HepG2 (cell line): ENCODE data around the gene YY1AP1. TPM values are rescaled to one million over a fixed set of nuclear protein-coding genes. Genes with fewer than 3 reads are reported as not detected.
A peak's percentile ranks its signal among the peaks of the same experiment; 100 is the strongest.

Source experiments
- ARID2 ChIP-seq: sonication (generic); formaldehyde crosslinking; IDR thresholded peaks from 2 replicates; pipeline ENCODE4 v1.8.1; 2022; ENCODE audit warnings: mild to moderate bottlenecking, missing genetic modification reagents, borderline replicate concordance
- FOXC1 ChIP-seq: sonication (generic); formaldehyde crosslinking; IDR thresholded peaks from 2 replicates; pipeline ENCODE4 v1.8.0; 2022; ENCODE audit warnings: mild to moderate bottlenecking, missing genetic modification reagents, borderline replicate concordance
- GATAD1 ChIP-seq: IDR thresholded peaks from 2 replicates; pipeline ENCODE4 v1.6.1; 2016; ENCODE audit warnings: missing genetic modification reagents, missing compliant biosample characterization
- HNF1B ChIP-seq: sonication (generic); formaldehyde crosslinking; IDR thresholded peaks from 2 replicates; pipeline ENCODE4 v1.5.1; 2020; ENCODE audit warnings: mild to moderate bottlenecking, moderate library complexity, missing genetic modification reagents
- HNRNPLL ChIP-seq: fragments of 200-400 bp; formaldehyde crosslinking; IDR thresholded peaks from 2 replicates; pipeline ENCODE4 v1.6.1; 2017; ENCODE audit warnings: mild to moderate bottlenecking, low read depth, low read length; ENCODE audit not compliant: poor library complexity, severe bottlenecking
- KLF11 ChIP-seq: IDR thresholded peaks from 2 replicates; pipeline ENCODE4 v1.6.1; 2016; ENCODE audit warnings: missing compliant biosample characterization
- KLF16 ChIP-seq, 2 experiments: sonication (generic) in 1 of 2; formaldehyde crosslinking in 1 of 2; IDR thresholded peaks; 2 replicates each; pipeline versions ENCODE4 v1.6.1 to v1.8.0; 2016 to 2023; ENCODE audit warnings: missing genetic modification reagents in 2 of 2, missing compliant biosample characterization in 1 of 2
- MXD4 ChIP-seq: IDR thresholded peaks from 2 replicates; pipeline ENCODE4 v1.6.1; 2016; ENCODE audit warnings: mild to moderate bottlenecking, missing biosample characterization, missing genetic modification reagents
- MXI1 ChIP-seq: IDR thresholded peaks from 3 replicates; pipeline ENCODE4 v1.6.1; 2012; ENCODE audit warnings: low read depth, low read length, inconsistent platforms, borderline replicate concordance
- NFYC ChIP-seq: IDR thresholded peaks from 2 replicates; pipeline ENCODE4 v1.6.1; 2016; ENCODE audit warnings: missing genetic modification reagents, missing compliant biosample characterization
- PBX2 ChIP-seq: IDR thresholded peaks from 2 replicates; pipeline ENCODE4 v1.6.1; 2016; ENCODE audit warnings: control low read depth
- REL ChIP-seq: sonication (generic); formaldehyde crosslinking; conservative IDR thresholded peaks from 2 replicates; pipeline ENCODE4 v1.8.0; 2022; ENCODE audit warnings: mild to moderate bottlenecking, missing genetic modification reagents, moderate library complexity
- SCMH1 ChIP-seq: sonication (generic); formaldehyde crosslinking; IDR thresholded peaks from 2 replicates; pipeline ENCODE4 v1.9.0; 2021; ENCODE audit warnings: missing genetic modification reagents, mild to moderate bottlenecking, borderline replicate concordance
- SPEN ChIP-seq: sonication (generic); formaldehyde crosslinking; IDR thresholded peaks from 2 replicates; pipeline ENCODE4 v1.5.1; 2020; ENCODE audit warnings: low read depth, mild to moderate bottlenecking, missing genetic modification reagents
- SUZ12 ChIP-seq: fragments of 150-350 bp; IDR thresholded peaks from 2 replicates; pipeline ENCODE4 v1.6.1; 2014; ENCODE audit warnings: low read depth, low read length
- TAF1 ChIP-seq: sonication (generic); formaldehyde crosslinking; IDR thresholded peaks from 2 replicates; pipeline ENCODE4 v1.4.0; 2020; ENCODE audit warnings: missing genetic modification reagents
- TCF12 ChIP-seq, 2 experiments: fragments of 450-650 bp in 1 of 2; sonication (generic) in 1 of 2; formaldehyde crosslinking in 1 of 2; IDR thresholded peaks; 2 replicates each; pipeline versions ENCODE4 v1.6.1 to v1.8.0; 2017 to 2022; ENCODE audit warnings: antibody characterized with exemption in 1 of 2, mild to moderate bottlenecking in 1 of 2, missing genetic modification reagents in 1 of 2, moderate library complexity in 1 of 2
- THYN1 ChIP-seq: sonication (generic); formaldehyde crosslinking; IDR thresholded peaks from 2 replicates; pipeline ENCODE4 v1.8.1; 2023; ENCODE audit warnings: low read depth, mild to moderate bottlenecking, moderate library complexity, missing genetic modification reagents, borderline replicate concordance
- XRCC5 ChIP-seq: fragments of 200-400 bp; formaldehyde crosslinking; optimal IDR thresholded peaks from 2 replicates; pipeline ENCODE3; 2017; ENCODE audit warnings: mild to moderate bottlenecking, low read length
- ZFP91 ChIP-seq: sonication (generic); formaldehyde crosslinking; IDR thresholded peaks from 2 replicates; pipeline ENCODE4 v1.9.0; 2022; ENCODE audit warnings: missing genetic modification reagents, mild to moderate bottlenecking, borderline replicate concordance
- ZIK1 ChIP-seq: sonication (generic); formaldehyde crosslinking; IDR thresholded peaks from 2 replicates; pipeline ENCODE4 v1.5.0; 2020; ENCODE audit warnings: mild to moderate bottlenecking, low read depth, missing genetic modification reagents, borderline replicate concordance
- ZNF335 ChIP-seq: sonication (generic); formaldehyde crosslinking; IDR thresholded peaks from 2 replicates; pipeline ENCODE4 v1.4.0; 2020; ENCODE audit warnings: missing genetic modification reagents
- ZNF777 ChIP-seq: sonication (generic); formaldehyde crosslinking; IDR thresholded peaks from 2 replicates; pipeline ENCODE4 v1.4.0; 2020; ENCODE audit warnings: missing genetic modification reagents
- polyA plus RNA-seq, 8 experiments: library from polyadenylated mRNA; depleted of rRNA in 3 of 8; stranded (reverse) in 7 of 8; unstranded in 1 of 8; fragments of >200 nt; fragmentation: Illumina TruSeq in 4 of 8; extraction: Trizol in 4 of 8; gene quantifications; 2 replicates each; pipeline versions ENCODE4 v1.2.1 to v1.2.3, GENCODE V29; 2011 to 2016; ENCODE audit warnings: low read depth in 4 of 8, missing spikeins in 1 of 8, mixed read lengths in 1 of 8; ENCODE audit not compliant: insufficient read depth in 1 of 8
- total RNA-seq, 5 experiments: library from RNA; depleted of rRNA; stranded (reverse); fragments of >200 nt; fragmentation: Illumina TruSeq; extraction: Trizol; gene quantifications; 2 replicates each; pipeline ENCODE4 v1.2.3, GENCODE V29; 2016; ENCODE audit warnings: low read depth in 1 of 5
- TF ChIP-seq, protein P1 (sequence below): IDR thresholded peaks from 2 replicates; pipeline ENCODE4 v1.6.1; 2016; ENCODE audit warnings: missing compliant biosample characterization, missing genetic modification reagents, borderline replicate concordance

Gene YY1AP1
- total and polyA plus RNA-seq, 2 of the 13 experiments (the other 11 are each of a cell fraction or from before 2014, with no cell fraction given), result 28.5 to 69.4 TPM

GRCh38 chr1:155609515-155610256 is 78.9 kb downstream of the YY1AP1 start, which contains the start of gene MSTO1 (continued):
- no peak for TF ChIP-seq ARID2 (CRISPR knock-in tag)
- TF ChIP-seq, protein P1, sequence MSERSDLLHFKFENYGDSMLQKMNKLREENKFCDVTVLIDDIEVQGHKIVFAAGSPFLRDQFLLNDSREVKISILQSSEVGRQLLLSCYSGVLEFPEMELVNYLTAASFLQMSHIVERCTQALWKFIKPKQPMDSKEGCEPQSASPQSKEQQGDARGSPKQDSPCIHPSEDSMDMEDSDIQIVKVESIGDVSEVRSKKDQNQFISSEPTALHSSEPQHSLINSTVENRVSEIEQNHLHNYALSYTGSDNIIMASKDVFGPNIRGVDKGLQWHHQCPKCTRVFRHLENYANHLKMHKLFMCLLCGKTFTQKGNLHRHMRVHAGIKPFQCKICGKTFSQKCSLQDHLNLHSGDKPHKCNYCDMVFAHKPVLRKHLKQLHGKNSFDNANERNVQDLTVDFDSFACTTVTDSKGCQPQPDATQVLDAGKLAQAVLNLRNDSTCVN (CRISPR knock-in tag), result no peak
- no peak; the same call in 1 of the 2 replicates for TF ChIP-seq FOXC1 (CRISPR knock-in tag)
- TF ChIP-seq MXI1, result peak; percentile 95; the same call in 2 of the 3 replicates
- TF ChIP-seq MXD4 (CRISPR knock-in tag), result peak; percentile 94
- TF ChIP-seq GATAD1 (CRISPR knock-in tag), result peak; percentile 82
- TF ChIP-seq ZNF335 (CRISPR knock-in tag), result peak; percentile 63
- peak; percentile 40; the same call in 1 of the 2 replicates for TF ChIP-seq SPEN
- TF ChIP-seq ZIK1, result no peak
- TF ChIP-seq ZNF777 (CRISPR knock-in tag), result peak; percentile 88
- no peak for TF ChIP-seq SUZ12
- TF ChIP-seq XRCC5, result no peak
- TF ChIP-seq KLF11, result peak; percentile 77; the same call in 1 of the 2 replicates
- TF ChIP-seq ZFP91, result peak; percentile 41; the same call in 1 of the 2 replicates
- TF ChIP-seq REL (CRISPR knock-in tag), result no peak
- 0 out of 4 replicates have a peak, but pooled peaks of 1 of the 2 experiments have one; percentile 31 for TF ChIP-seq KLF16 (CRISPR knock-in tag; IDR thresholded peaks at IDR 0.05)
- no peak for TF ChIP-seq SCMH1 (CRISPR knock-in tag)
- peak; percentile 78 for TF ChIP-seq HNRNPLL
- TF ChIP-seq THYN1 (CRISPR knock-in tag), result no peak
- peak; percentile 60; the same call in 1 of the 2 replicates for TF ChIP-seq HNF1B (CRISPR knock-in tag)
- peak; percentile 87 for TF ChIP-seq NFYC (CRISPR knock-in tag)
- TF ChIP-seq PBX2 (CRISPR knock-in tag), result peak; percentile 21; the same call in 1 of the 2 replicates
- TF ChIP-seq TAF1 (CRISPR knock-in tag), result peak; percentile 63; the same call in 1 of the 2 replicates
- no peak for TF ChIP-seq TCF12 (IDR thresholded peaks at IDR 0.05)
- TF ChIP-seq TCF12 (CRISPR knock-in tag; IDR thresholded peaks at IDR 0.05), result 0 out of 2 replicates have a peak, but pooled peaks have one; percentile 44
